ENCODE measurements around the gene PRSS1.
"Not testable (repeated sequence)": the region's sequence is repeated elsewhere in the genome, so short reads cannot be mapped to it uniquely, and the experiment has no call there.

Gene PRSS1

GRCh38 chr7:142754681-142755575 lies 5.7 kb downstream of the PRSS1 start:
- Histone ChIP-seq H4K8ac (ENCODE audit: low read depth, low read length) (no peak overlapping the region), H3K27ac (replicated peaks; ENCODE audit: low read length) (no peak overlapping the region), H2BK120ac (ENCODE audit: low read depth, low read length) (no peak overlapping the region), H3K9me3 (replicated peaks in 1 of 2; ENCODE audit: control insufficient read depth in 2 of 2, insufficient read depth in 1 of 2, low read depth in 1 of 2, low read length in 2 of 2) (no peaks in the 10 kb centered on the region), H2AK5ac (ENCODE audit: low read depth, low read length) (no peak overlapping the region), H3K23ac (ENCODE audit: low read depth, low read length, poor library complexity) (no peak overlapping the region), H3K27me3 (ENCODE audit: control insufficient read depth in 3 of 3, insufficient read depth in 3 of 3, low read depth in 1 of 3, low read length in 3 of 3) (no peaks in the 10 kb centered on the region), H2BK15ac (ENCODE audit: low read length) (no peak overlapping the region), H2AFZ (ENCODE audit: low read length) (no peak overlapping the region), H3K9ac (ENCODE audit: low read depth, low read length, poor library complexity) (no peak overlapping the region), H4K91ac (ENCODE audit: low read depth, low read length, poor library complexity) (no peak overlapping the region), H3K4me3 (ENCODE audit: low read length in 2 of 2) (no peak overlapping the region), H2BK12ac (ENCODE audit: low read length) (no peak overlapping the region), H2BK5ac (ENCODE audit: low read length) (no peak overlapping the region), H3K18ac (ENCODE audit: low read length) (no peak overlapping the region), H3K4ac (ENCODE audit: low read length) (no peak overlapping the region), H3K4me1 (ENCODE audit: control insufficient read depth in 2 of 2, insufficient read depth in 1 of 2, low read depth in 1 of 2, low read length in 2 of 2) (no peaks in the 10 kb centered on the region), H3K36me3 (replicated peaks in 1 of 2; ENCODE audit: control insufficient read depth in 2 of 2, insufficient read depth in 2 of 2, low read length in 2 of 2) (no peaks in the 10 kb centered on the region), H3K4me2 (ENCODE audit: insufficient read depth, low read length, poor library complexity, severe bottlenecking) (no peak overlapping the region), H3K79me1 (ENCODE audit: low read depth, low read length) (no peaks in the 10 kb centered on the region), H3K14ac (ENCODE audit: low read length) (no peak overlapping the region)
- DNase-seq (ENCODE audit: low spot score), result no peak
- WGBS, 2 donors (ENCODE audit: extremely low coverage in 2 of 2, insufficient read length in 2 of 2, insufficient replicate concordance in 1 of 2), result no CpG with 5 or more reads among the region's 10 CpGs

- H3K23ac ChIP-seq (ENCODE audit: low read depth, low read length, poor library complexity); H3K36me3 ChIP-seq (replicated peaks in 1 of 2; ENCODE audit: control insufficient read depth in 2 of 2, insufficient read depth in 2 of 2, low read length in 2 of 2); H3K9ac ChIP-seq (ENCODE audit: low read depth, low read length, poor library complexity); H2BK12ac ChIP-seq (ENCODE audit: low read length); H3K18ac ChIP-seq (ENCODE audit: low read length); H2AK5ac ChIP-seq (ENCODE audit: low read depth, low read length); H4K8ac ChIP-seq (ENCODE audit: low read depth, low read length); H3K4me1 ChIP-seq (ENCODE audit: control insufficient read depth in 2 of 2, insufficient read depth in 1 of 2, low read depth in 1 of 2, low read length in 2 of 2); H3K9me3 ChIP-seq (replicated peaks in 1 of 2; ENCODE audit: control insufficient read depth in 2 of 2, insufficient read depth in 1 of 2, low read depth in 1 of 2, low read length in 2 of 2); H4K91ac ChIP-seq (ENCODE audit: low read depth, low read length, poor library complexity); H3K4ac ChIP-seq (ENCODE audit: low read length); H2AFZ ChIP-seq (ENCODE audit: low read length); H3K27ac ChIP-seq (replicated peaks; ENCODE audit: low read length); H2BK120ac ChIP-seq (ENCODE audit: low read depth, low read length); H3K27me3 ChIP-seq (ENCODE audit: control insufficient read depth in 3 of 3, insufficient read depth in 3 of 3, low read depth in 1 of 3, low read length in 3 of 3); H2BK5ac ChIP-seq (ENCODE audit: low read length); H3K4me3 ChIP-seq (ENCODE audit: low read length in 2 of 2); H3K4me2 ChIP-seq (ENCODE audit: insufficient read depth, low read length, poor library complexity, severe bottlenecking); H3K79me1 ChIP-seq (ENCODE audit: low read depth, low read length); H2BK15ac ChIP-seq (ENCODE audit: low read length); H3K14ac ChIP-seq (ENCODE audit: low read length); DNase-seq (ENCODE audit: low spot score): not testable (repeated sequence)
- WGBS, 2 donors (ENCODE audit: extremely low coverage in 2 of 2, insufficient read length in 2 of 2, insufficient replicate concordance in 1 of 2), result no CpG with 5 or more reads among the region's 3 CpGs
Observed at GRCh38 chr7:142758312-142758711, 9.0 kb downstream of the PRSS1 start.

- no peak overlapping the region for H3K14ac ChIP-seq (ENCODE audit: low read length)
- H3K9ac ChIP-seq (ENCODE audit: low read depth, low read length, poor library complexity), result no peak overlapping the region
- WGBS, 2 donors (ENCODE audit: extremely low coverage in 2 of 2, insufficient read length in 2 of 2, insufficient replicate concordance in 1 of 2), result no CpG with 5 or more reads among the region's 1 CpG
- H2AFZ ChIP-seq (ENCODE audit: low read length), result no peak overlapping the region
- H3K79me1 ChIP-seq (ENCODE audit: low read depth, low read length), result no peaks in the 10 kb centered on the region
- no peak overlapping the region for H2AK5ac ChIP-seq (ENCODE audit: low read depth, low read length)
- H3K18ac ChIP-seq (ENCODE audit: low read length), result no peak overlapping the region
- no peak overlapping the region for H3K23ac ChIP-seq (ENCODE audit: low read depth, low read length, poor library complexity)
- no peak for DNase-seq (ENCODE audit: low spot score)
- H3K9me3 ChIP-seq (replicated peaks in 1 of 2; ENCODE audit: control insufficient read depth in 2 of 2, insufficient read depth in 1 of 2, low read depth in 1 of 2, low read length in 2 of 2), result no peaks in the 10 kb centered on the region
- H3K27ac ChIP-seq (replicated peaks; ENCODE audit: low read length), result no peak overlapping the region
- no peak overlapping the region for H4K91ac ChIP-seq (ENCODE audit: low read depth, low read length, poor library complexity)
- no peak overlapping the region for H4K8ac ChIP-seq (ENCODE audit: low read depth, low read length)
- H2BK5ac ChIP-seq (ENCODE audit: low read length), result no peak overlapping the region
- H3K27me3 ChIP-seq (ENCODE audit: control insufficient read depth in 3 of 3, insufficient read depth in 3 of 3, low read depth in 1 of 3, low read length in 3 of 3), result no peaks in the 10 kb centered on the region
- no peak overlapping the region for H3K4me3 ChIP-seq (ENCODE audit: low read length in 2 of 2)
- H2BK15ac ChIP-seq (ENCODE audit: low read length), result no peak overlapping the region
- H2BK120ac ChIP-seq (ENCODE audit: low read depth, low read length), result no peak overlapping the region
- H3K4me1 ChIP-seq (ENCODE audit: control insufficient read depth in 2 of 2, insufficient read depth in 1 of 2, low read depth in 1 of 2, low read length in 2 of 2), result no peaks in the 10 kb centered on the region
- H3K36me3 ChIP-seq (replicated peaks in 1 of 2; ENCODE audit: control insufficient read depth in 2 of 2, insufficient read depth in 2 of 2, low read length in 2 of 2), result no peaks in the 10 kb centered on the region
- H2BK12ac ChIP-seq (ENCODE audit: low read length), result no peak overlapping the region
- no peak overlapping the region for H3K4me2 ChIP-seq (ENCODE audit: insufficient read depth, low read length, poor library complexity, severe bottlenecking)
- no peak overlapping the region for H3K4ac ChIP-seq (ENCODE audit: low read length)
Observed at GRCh38 chr7:142759433-142759832, 10.2 kb downstream of the PRSS1 start.

GRCh38 chr7:142760071-142760642 lies 10.9 kb downstream of the PRSS1 start:
- Histone ChIP-seq H3K36me3 (replicated peaks in 1 of 2; ENCODE audit: control insufficient read depth in 2 of 2, insufficient read depth in 2 of 2, low read length in 2 of 2) (no peaks in the 10 kb centered on the region), H3K27ac (replicated peaks; ENCODE audit: low read length) (no peak overlapping the region), H4K8ac (ENCODE audit: low read depth, low read length) (no peak overlapping the region), H3K23ac (ENCODE audit: low read depth, low read length, poor library complexity) (no peak overlapping the region), H3K79me1 (ENCODE audit: low read depth, low read length) (no peaks in the 10 kb centered on the region), H2BK5ac (ENCODE audit: low read length) (no peak overlapping the region), H3K4me1 (ENCODE audit: control insufficient read depth in 2 of 2, insufficient read depth in 1 of 2, low read depth in 1 of 2, low read length in 2 of 2) (no peaks in the 10 kb centered on the region), H3K9me3 (replicated peaks in 1 of 2; ENCODE audit: control insufficient read depth in 2 of 2, insufficient read depth in 1 of 2, low read depth in 1 of 2, low read length in 2 of 2) (no peaks in the 10 kb centered on the region), H2BK15ac (ENCODE audit: low read length) (no peak overlapping the region), H2BK12ac (ENCODE audit: low read length) (no peak overlapping the region), H2BK120ac (ENCODE audit: low read depth, low read length) (no peak overlapping the region), H3K9ac (ENCODE audit: low read depth, low read length, poor library complexity) (no peak overlapping the region), H3K14ac (ENCODE audit: low read length) (no peak overlapping the region), H2AK5ac (ENCODE audit: low read depth, low read length) (no peak overlapping the region), H3K4me3 (ENCODE audit: low read length in 2 of 2) (no peak overlapping the region), H3K27me3 (ENCODE audit: control insufficient read depth in 3 of 3, insufficient read depth in 3 of 3, low read depth in 1 of 3, low read length in 3 of 3) (no peaks in the 10 kb centered on the region), H2AFZ (ENCODE audit: low read length) (no peak overlapping the region), H3K18ac (ENCODE audit: low read length) (no peak overlapping the region), H4K91ac (ENCODE audit: low read depth, low read length, poor library complexity) (no peak overlapping the region), H3K4me2 (ENCODE audit: insufficient read depth, low read length, poor library complexity, severe bottlenecking) (no peak overlapping the region), H3K4ac (ENCODE audit: low read length) (no peak overlapping the region)
- DNase-seq (ENCODE audit: low spot score), result no peak
- no CpG with 5 or more reads among the region's 5 CpGs for WGBS, 2 donors (ENCODE audit: extremely low coverage in 2 of 2, insufficient read length in 2 of 2, insufficient replicate concordance in 1 of 2)
